Sigmoid colon (tissue), 4 donors: Measurements from ENCODE around the gene SGCE.

Experiments used
- CTCF ChIP-seq, 4 experiments: fragments of 450-650 bp in 3 of 4; fragments of 200-600 bp in 1 of 4; IDR thresholded peaks; one replicate each; pipeline ENCODE4 v1.5.1; 2016 to 2019; ENCODE audit warnings: antibody characterized with exemption in 4 of 4, mild to moderate bottlenecking in 3 of 4, moderate library complexity in 2 of 4
- EP300 ChIP-seq, 4 donors: sonication (generic); formaldehyde crosslinking; IDR thresholded peaks; one replicate each; pipeline ENCODE4 v1.6.1; 2017; ENCODE audit warnings: antibody characterized with exemption in 4 of 4
- POLR2A ChIP-seq, 2 donors: fragments of 450-650 bp; IDR thresholded peaks; one replicate each; pipeline ENCODE4 v1.6.1; 2016; ENCODE audit warnings: antibody characterized with exemption in 2 of 2, mild to moderate bottlenecking in 2 of 2, moderate library complexity in 2 of 2
- POLR2AphosphoS5 ChIP-seq, 4 donors: sonication (generic); formaldehyde crosslinking; IDR thresholded peaks; one replicate each; pipeline ENCODE4 v1.6.1; 2017; ENCODE audit warnings: antibody characterized with exemption in 4 of 4

- no peak for TF ChIP-seq CTCF (IDR thresholded peaks at IDR 0.05)
- TF ChIP-seq POLR2A (IDR thresholded peaks at IDR 0.05) = no peak
- no peak for TF ChIP-seq POLR2AphosphoS5 (IDR thresholded peaks at IDR 0.05)
- TF ChIP-seq EP300 (IDR thresholded peaks at IDR 0.05) = no peak
These were observed 53.8 kb downstream of the SGCE start for GRCh38 chr7:94602181-94602580.
